ENCODE measurements around the gene CCNY.

CCNY gene

DNA sequence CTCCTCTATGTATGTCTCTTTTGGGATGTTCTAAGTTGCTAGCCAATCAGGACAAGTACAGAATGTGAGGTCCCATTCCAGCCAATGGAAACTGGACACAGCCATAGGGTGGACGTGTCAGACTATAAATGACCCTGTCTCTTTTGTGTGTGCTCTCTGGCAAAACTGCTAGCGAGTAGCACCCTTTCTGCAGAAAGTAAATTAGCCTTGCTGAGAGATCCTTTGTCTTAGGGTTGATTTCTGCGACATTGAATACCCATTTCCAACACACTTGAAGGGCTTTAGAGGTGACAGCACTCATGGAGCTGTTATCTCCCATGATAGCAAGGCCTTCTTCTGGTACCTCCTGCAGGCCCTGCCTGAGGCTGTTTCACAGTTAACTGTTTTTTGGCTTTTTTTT lies 107.5 kb downstream of the CCNY start:
- TF ChIP-seq POLR2AphosphoS5 (IDR thresholded peaks at IDR 0.05; ENCODE audit: low read depth, low read length): no peak
- TF ChIP-seq, protein P1, sequence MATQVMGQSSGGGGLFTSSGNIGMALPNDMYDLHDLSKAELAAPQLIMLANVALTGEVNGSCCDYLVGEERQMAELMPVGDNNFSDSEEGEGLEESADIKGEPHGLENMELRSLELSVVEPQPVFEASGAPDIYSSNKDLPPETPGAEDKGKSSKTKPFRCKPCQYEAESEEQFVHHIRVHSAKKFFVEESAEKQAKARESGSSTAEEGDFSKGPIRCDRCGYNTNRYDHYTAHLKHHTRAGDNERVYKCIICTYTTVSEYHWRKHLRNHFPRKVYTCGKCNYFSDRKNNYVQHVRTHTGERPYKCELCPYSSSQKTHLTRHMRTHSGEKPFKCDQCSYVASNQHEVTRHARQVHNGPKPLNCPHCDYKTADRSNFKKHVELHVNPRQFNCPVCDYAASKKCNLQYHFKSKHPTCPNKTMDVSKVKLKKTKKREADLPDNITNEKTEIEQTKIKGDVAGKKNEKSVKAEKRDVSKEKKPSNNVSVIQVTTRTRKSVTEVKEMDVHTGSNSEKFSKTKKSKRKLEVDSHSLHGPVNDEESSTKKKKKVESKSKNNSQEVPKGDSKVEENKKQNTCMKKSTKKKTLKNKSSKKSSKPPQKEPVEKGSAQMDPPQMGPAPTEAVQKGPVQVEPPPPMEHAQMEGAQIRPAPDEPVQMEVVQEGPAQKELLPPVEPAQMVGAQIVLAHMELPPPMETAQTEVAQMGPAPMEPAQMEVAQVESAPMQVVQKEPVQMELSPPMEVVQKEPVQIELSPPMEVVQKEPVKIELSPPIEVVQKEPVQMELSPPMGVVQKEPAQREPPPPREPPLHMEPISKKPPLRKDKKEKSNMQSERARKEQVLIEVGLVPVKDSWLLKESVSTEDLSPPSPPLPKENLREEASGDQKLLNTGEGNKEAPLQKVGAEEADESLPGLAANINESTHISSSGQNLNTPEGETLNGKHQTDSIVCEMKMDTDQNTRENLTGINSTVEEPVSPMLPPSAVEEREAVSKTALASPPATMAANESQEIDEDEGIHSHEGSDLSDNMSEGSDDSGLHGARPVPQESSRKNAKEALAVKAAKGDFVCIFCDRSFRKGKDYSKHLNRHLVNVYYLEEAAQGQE (IDR thresholded peaks at IDR 0.05; ENCODE audit: insufficient read depth in 1 of 2, low read depth in 2 of 2, low read length in 2 of 2): no peak
- TF ChIP-seq TAF1 (IDR thresholded peaks at IDR 0.05; ENCODE audit: borderline replicate concordance, insufficient read depth, low read length): no peak
- no peak for TF ChIP-seq FOXP2 (optimal IDR thresholded peaks at IDR 0.05; ENCODE audit: borderline replicate concordance, extremely low read depth, extremely low read length, insufficient read depth)
- no peak for TF ChIP-seq SIN3A (IDR thresholded peaks at IDR 0.05; ENCODE audit: borderline replicate concordance, insufficient read depth, low read length)

DNA sequence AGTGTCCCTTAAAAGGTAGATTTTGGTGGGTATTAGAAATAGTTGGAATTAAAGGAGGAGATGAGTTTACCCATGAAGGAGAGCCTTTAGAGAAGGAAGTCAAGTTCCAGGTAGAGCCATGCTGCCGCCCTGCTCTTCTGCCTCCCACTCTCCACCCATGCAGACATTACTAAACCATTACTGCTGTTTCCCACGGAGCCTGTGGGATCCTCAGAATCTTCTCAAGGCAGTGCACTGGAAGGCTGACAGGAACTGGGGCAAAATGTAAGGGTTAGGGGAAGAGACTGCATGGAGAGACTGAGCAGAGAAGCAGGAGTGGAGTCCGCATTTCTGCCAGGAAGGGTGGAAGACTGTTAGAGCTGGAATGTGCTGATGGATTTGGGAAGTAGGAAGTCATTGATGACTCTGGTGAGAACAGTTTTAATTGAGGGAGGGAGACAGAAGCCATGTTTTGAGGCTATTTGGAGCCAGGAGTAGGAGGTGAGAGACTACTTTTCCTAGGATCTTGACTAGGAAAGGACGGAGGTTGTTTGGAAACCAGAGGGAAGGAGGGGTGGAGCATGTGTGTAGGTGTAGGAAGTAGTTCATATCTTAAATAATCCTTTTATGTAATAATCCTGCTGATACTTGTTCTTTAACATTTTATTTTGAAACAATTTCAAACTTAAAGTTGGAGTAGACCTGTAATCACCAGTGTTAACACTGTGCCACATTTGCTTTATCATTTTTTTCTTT lies 109.0 kb downstream of the CCNY start:
- TF ChIP-seq, protein P1 (IDR thresholded peaks at IDR 0.05; ENCODE audit: insufficient read depth in 1 of 2, low read depth in 2 of 2, low read length in 2 of 2): no peak
- TF ChIP-seq FOXP2 (optimal IDR thresholded peaks at IDR 0.05; ENCODE audit: borderline replicate concordance, extremely low read depth, extremely low read length, insufficient read depth): no peak
- TF ChIP-seq SIN3A (IDR thresholded peaks at IDR 0.05; ENCODE audit: borderline replicate concordance, insufficient read depth, low read length): no peak
- no peak for TF ChIP-seq POLR2AphosphoS5 (IDR thresholded peaks at IDR 0.05; ENCODE audit: low read depth, low read length)
- no peak for TF ChIP-seq TAF1 (IDR thresholded peaks at IDR 0.05; ENCODE audit: borderline replicate concordance, insufficient read depth, low read length)

DNA sequence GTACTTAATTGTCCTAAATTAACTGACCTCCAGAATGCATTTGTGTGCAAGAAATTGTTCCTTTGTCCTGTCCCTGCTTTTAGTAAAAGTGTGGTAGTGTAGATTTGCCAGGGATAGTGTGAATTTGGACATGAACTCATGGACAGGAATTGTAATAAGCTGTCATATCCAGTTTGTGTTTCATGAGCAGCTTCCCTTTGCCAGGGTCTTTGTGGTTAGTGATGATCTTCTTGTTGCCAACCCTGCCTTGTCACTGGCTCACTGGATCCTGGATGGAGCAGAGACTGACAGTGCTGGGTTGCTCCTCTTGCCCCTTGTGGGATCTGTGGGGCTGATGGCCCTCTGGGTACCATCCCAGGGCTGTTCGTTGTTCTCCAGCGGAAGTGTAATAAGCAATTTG lies 110.1 kb downstream of the CCNY start:
- no peak for TF ChIP-seq SIN3A (IDR thresholded peaks at IDR 0.05; ENCODE audit: borderline replicate concordance, insufficient read depth, low read length)
- TF ChIP-seq, protein P1 (IDR thresholded peaks at IDR 0.05; ENCODE audit: insufficient read depth in 1 of 2, low read depth in 2 of 2, low read length in 2 of 2): no peak
- TF ChIP-seq TAF1 (IDR thresholded peaks at IDR 0.05; ENCODE audit: borderline replicate concordance, insufficient read depth, low read length): no peak
- no peak for TF ChIP-seq POLR2AphosphoS5 (IDR thresholded peaks at IDR 0.05; ENCODE audit: low read depth, low read length)
- no peak for TF ChIP-seq FOXP2 (optimal IDR thresholded peaks at IDR 0.05; ENCODE audit: borderline replicate concordance, extremely low read depth, extremely low read length, insufficient read depth)

DNA sequence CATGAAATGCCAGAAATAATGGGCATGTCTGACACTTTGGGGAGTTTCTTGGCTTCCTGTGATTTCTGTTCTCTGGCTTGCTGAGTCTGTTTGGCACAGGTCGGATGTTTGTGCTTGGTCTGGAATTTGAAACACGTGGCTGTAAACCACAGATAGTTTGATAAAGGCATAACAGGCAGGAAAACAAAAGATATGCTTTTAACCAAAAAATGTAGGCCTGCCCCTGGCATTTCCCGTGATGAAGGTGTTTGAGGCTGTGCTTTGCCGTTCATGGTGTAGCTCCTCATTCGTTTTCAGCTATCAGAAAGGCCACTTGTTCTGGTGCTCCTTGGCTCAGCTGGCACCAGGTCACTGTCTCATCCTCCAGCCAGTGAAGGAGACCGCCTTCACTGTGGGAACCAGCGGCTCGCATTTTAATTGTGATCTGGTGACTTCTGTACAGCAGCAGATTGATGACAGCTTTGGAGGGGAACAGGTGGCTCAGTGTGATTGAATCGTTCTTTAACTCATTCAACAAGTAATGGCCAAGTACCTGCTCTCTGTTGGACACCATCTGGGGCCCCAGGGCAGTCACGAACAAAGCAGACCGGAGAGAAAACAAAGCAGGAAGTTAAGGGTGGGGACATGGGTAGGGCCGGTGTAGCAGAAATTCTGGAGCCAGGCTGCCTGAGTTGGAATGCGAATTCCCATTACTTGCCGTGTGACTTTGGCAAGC lies 111.5 kb downstream of the CCNY start:
- TF ChIP-seq TAF1 (IDR thresholded peaks at IDR 0.05; ENCODE audit: borderline replicate concordance, insufficient read depth, low read length) (no peak), POLR2AphosphoS5 (IDR thresholded peaks at IDR 0.05; ENCODE audit: low read depth, low read length) (no peak), SIN3A (IDR thresholded peaks at IDR 0.05; ENCODE audit: borderline replicate concordance, insufficient read depth, low read length) (no peak)

DNA sequence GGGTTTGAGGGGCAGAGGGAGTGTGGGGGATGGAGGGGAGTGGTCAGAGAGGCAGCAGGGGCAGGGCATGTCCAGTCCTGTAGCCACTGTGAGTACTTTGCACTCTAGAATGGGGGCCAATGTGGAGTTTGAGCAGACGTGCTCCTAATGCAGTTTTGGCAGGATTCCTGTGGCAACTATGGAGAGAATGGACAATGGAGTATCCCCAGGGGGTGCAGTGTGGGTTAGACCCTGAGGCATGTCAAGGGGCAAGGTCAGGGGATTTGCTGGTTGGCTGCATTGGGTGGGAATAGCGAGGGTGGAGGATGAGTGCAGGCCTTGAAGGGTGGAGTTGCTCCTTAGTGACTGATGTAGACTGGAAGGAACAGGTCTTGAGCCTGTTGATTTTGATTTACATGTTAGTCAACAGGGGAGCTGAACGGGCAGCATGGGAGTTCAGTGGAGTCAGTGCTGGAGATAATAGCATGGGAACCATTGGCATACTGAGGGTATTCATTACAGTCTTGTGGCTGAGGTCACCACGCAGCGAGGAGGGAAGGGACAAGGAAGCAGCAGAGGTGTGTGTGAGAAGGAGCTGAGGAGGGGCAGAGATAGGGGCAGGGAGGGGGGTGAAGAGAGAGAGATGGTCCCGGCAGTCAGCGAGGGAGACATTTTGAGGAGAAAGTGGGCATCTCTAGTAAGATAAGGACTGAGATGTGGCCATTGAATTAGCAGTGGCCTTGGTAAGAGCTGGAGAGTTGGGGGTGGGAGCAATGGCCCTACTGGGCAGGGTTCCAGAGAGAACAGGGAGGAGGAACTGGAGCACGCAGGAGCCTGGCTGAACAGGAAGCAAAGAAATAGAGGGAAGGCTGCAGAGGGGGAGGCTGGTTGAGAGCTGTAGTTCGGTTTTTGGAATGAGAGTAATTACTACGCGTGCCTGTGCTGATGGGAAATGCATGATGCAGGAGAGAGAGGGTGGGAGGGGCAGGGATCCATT lies 112.7 kb downstream of the CCNY start:
- no peak for TF ChIP-seq SIN3A (IDR thresholded peaks at IDR 0.05; ENCODE audit: borderline replicate concordance, insufficient read depth, low read length)
- no peak for TF ChIP-seq POLR2AphosphoS5 (IDR thresholded peaks at IDR 0.05; ENCODE audit: low read depth, low read length)
- TF ChIP-seq FOXP2 (optimal IDR thresholded peaks at IDR 0.05; ENCODE audit: borderline replicate concordance, extremely low read depth, extremely low read length, insufficient read depth): no peak
- TF ChIP-seq TAF1 (IDR thresholded peaks at IDR 0.05; ENCODE audit: borderline replicate concordance, insufficient read depth, low read length): no peak
- TF ChIP-seq, protein P1 (IDR thresholded peaks at IDR 0.05; ENCODE audit: insufficient read depth in 1 of 2, low read depth in 2 of 2, low read length in 2 of 2): no peak
